ENCODE data around the gene FAM53B. TPM values are rescaled to one million over a fixed set of nuclear protein-coding genes. Genes with fewer than 3 reads are reported as not detected.

Gene FAM53B
- total RNA-seq, 1 donor from 2014 or later: 35.9 TPM

DNA sequence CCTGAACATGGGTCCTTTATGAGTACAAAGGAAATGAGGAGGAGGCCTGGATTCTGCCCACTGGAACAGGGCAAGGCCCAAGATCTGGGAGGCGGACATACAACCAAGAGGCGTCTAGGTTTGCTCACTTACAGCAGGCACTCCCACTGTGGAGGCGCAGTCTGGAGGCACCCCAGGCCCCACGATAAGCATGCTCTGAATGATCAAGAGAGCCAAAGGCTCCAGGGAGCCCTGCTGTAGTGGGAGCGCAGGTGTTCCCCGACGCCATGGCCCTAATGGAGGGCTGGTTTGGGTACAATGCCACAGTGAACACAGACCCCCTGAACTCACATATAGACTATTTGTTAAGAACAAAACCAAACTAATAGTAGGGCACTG is 88.1 kb downstream of the FAM53B start:
- Mint-ChIP-seq H3K4me1 (ENCODE audit: unreplicated experiment) (peaks cover 11% of the 10 kb centered on the region), H3K9me3 (no peaks in the 10 kb centered on the region), H3K36me3 (peaks cover 4% of the 10 kb centered on the region), H3K4me3 (no peak overlapping the region), H3K27ac (no peak overlapping the region), H3K27me3 (no peaks in the 10 kb centered on the region)
- TF ChIP-seq, protein P1, sequence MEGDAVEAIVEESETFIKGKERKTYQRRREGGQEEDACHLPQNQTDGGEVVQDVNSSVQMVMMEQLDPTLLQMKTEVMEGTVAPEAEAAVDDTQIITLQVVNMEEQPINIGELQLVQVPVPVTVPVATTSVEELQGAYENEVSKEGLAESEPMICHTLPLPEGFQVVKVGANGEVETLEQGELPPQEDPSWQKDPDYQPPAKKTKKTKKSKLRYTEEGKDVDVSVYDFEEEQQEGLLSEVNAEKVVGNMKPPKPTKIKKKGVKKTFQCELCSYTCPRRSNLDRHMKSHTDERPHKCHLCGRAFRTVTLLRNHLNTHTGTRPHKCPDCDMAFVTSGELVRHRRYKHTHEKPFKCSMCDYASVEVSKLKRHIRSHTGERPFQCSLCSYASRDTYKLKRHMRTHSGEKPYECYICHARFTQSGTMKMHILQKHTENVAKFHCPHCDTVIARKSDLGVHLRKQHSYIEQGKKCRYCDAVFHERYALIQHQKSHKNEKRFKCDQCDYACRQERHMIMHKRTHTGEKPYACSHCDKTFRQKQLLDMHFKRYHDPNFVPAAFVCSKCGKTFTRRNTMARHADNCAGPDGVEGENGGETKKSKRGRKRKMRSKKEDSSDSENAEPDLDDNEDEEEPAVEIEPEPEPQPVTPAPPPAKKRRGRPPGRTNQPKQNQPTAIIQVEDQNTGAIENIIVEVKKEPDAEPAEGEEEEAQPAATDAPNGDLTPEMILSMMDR (conservative IDR thresholded peaks at IDR 0.05): no peak
- DNase-seq (ENCODE audit: extremely low spot score, unreplicated experiment): no peak

GRCh38 chr10:124655191-124656112 is 88.7 kb downstream of the FAM53B start:
- TF ChIP-seq, protein P1 (conservative IDR thresholded peaks at IDR 0.05): no peak
- H3K9me3 Mint-ChIP-seq: no peaks in the 10 kb centered on the region
- H3K27ac Mint-ChIP-seq: no peak overlapping the region
- H3K27me3 Mint-ChIP-seq: no peaks in the 10 kb centered on the region
- H3K4me1 Mint-ChIP-seq (ENCODE audit: unreplicated experiment): peaks cover 11% of the 10 kb centered on the region
- no peak overlapping the region for H3K4me3 Mint-ChIP-seq
- peaks cover 4% of the 10 kb centered on the region for H3K36me3 Mint-ChIP-seq
- no peak for DNase-seq (ENCODE audit: extremely low spot score, unreplicated experiment)

GRCh38 chr10:124654686-124655085 is 89.5 kb downstream of the FAM53B start:
- TF ChIP-seq, protein P1 (conservative IDR thresholded peaks at IDR 0.05): no peak
- H3K36me3 Mint-ChIP-seq: peaks cover 4% of the 10 kb centered on the region
- no peaks in the 10 kb centered on the region for H3K27me3 Mint-ChIP-seq
- H3K9me3 Mint-ChIP-seq: no peaks in the 10 kb centered on the region
- peaks cover 12% of the 10 kb centered on the region for H3K4me1 Mint-ChIP-seq (ENCODE audit: unreplicated experiment)
- H3K4me3 Mint-ChIP-seq: no peak overlapping the region
- no peak overlapping the region for H3K27ac Mint-ChIP-seq
- no peak for DNase-seq (ENCODE audit: extremely low spot score, unreplicated experiment)

DNA sequence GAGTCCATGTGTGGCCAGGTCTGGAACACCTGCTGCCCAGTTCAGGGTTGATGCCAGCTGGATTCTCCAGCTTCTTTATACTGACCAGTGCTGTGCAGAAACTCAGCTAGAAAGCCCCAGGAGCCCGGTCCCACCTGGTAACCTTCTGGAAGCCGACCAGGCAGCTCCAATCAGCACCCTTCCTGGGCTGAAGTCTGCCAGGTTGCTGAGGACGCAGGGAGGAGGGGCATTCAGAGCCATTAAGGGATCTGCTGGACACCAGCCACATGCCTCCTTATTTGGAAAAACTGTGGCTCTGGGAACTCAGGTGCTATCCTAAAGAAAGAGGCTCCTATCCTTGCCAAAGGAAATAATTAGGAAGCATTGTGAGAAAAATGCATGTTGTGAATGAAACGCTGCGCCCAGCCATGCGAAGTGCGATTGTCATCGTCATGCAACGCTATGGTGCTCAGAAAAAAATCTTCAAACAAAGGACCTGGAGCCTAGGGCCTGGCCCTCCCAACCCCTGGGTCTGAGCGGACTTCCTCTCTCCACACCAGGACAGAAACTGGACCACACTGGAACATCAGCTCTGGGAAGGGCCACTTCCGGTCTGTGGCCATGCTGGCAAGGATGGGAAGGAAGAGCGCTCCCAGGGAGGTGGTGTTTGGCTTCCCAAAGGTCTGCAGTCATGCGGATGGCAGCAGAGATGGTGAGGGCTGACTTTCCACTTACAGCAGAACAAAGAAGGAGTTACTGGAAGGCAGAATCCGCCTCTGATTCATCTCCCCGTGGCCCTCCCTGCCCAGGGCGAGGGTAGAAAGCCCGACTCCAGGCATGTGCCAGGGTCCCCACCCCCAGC is 90.1 kb downstream of the FAM53B start:
- Mint-ChIP-seq H3K9me3 (no peaks in the 10 kb centered on the region), H3K27ac (no peak overlapping the region), H3K36me3 (peaks cover 4% of the 10 kb centered on the region), H3K4me3 (no peak overlapping the region), H3K4me1 (ENCODE audit: unreplicated experiment) (peaks cover 15% of the 10 kb centered on the region), H3K27me3 (no peaks in the 10 kb centered on the region)
- TF ChIP-seq, protein P1 (conservative IDR thresholded peaks at IDR 0.05): no peak
- DNase-seq (ENCODE audit: extremely low spot score, unreplicated experiment): no peak

- Mint-ChIP-seq H3K27me3 (no peaks in the 10 kb centered on the region), H3K27ac (no peak overlapping the region), H3K36me3 (peaks cover 4% of the 10 kb centered on the region), H3K4me3 (no peak overlapping the region), H3K9me3 (no peaks in the 10 kb centered on the region), H3K4me1 (ENCODE audit: unreplicated experiment) (peaks cover 22% of the 10 kb centered on the region)
- TF ChIP-seq, protein P1 (conservative IDR thresholded peaks at IDR 0.05): no peak
- no peak for DNase-seq (ENCODE audit: extremely low spot score, unreplicated experiment)
These were observed 90.9 kb downstream of the FAM53B start for GRCh38 chr10:124653311-124653710.

Data from type B pancreatic cell (in vitro differentiated cells).